GM18499 (cell line): Measurements from ENCODE around the gene NR5A1.

Experiments used
- ATAC-seq: cut with Tn5 transposase; IDR thresholded peaks from one replicate; pipeline ENCODE4 v1.9.1; 2021; ENCODE audit warnings: moderate number of reproducible peaks; ENCODE audit not compliant: insufficient read depth, unreplicated experiment

The NR5A1 gene

DNA sequence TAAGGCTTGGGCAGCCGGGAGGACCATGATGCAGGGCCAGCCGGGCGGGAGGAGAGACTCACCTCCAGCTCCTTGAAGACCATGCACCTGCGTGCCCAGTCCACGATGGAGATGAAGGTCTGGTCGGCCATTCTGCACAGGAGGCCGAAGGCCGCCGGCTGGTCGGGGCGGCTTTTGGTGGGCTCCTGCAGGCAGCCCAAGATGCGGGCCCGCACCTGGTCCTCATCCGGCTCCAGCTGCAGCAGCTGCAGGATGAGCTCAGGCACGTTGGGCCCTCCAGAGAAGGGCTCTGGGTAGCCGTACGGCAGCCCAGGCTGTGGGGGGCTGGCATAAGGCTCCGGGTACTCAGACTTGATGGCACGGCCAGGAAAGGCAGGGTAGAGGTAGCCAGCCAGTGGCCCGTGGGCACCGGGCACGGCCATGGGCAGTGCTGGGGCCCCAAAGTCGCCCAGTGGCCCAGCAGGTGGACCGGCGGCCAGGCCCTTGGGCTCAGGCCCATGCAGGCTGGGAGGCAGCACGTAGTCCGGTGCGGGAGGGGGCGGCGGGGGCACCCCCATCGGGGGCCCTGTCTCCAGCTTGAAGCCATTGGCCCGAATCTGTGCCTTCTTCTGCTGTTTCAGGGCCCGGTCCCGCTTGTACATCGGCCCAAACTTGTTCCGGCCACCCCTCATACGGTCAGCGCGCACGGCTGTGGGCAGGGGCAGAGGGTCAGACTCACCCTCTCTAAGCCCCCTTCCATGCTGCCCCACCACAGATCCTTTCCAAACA is 7.0 kb downstream of the NR5A1 start:
- ATAC-seq = no peak

DNA sequence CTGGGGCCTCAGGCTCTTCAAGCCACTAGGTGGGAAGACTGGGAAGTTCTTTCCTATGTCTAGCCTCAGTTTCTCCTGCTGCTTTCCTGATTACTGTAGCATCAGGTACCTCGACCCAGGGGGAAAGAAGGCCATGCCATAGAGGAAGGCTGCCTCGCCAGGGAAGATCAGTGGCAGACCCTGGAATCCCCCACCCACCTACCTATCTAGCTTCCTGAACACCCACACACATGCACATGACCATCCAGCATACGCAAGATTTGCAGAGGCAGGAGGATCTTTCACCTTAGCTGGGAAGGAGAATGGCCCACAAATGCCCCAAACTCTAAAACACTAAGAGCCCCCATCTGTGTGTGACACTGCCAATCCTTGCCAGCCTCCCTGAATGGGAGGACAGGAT is 8.0 kb downstream of the NR5A1 start:
- ATAC-seq = no peak

DNA sequence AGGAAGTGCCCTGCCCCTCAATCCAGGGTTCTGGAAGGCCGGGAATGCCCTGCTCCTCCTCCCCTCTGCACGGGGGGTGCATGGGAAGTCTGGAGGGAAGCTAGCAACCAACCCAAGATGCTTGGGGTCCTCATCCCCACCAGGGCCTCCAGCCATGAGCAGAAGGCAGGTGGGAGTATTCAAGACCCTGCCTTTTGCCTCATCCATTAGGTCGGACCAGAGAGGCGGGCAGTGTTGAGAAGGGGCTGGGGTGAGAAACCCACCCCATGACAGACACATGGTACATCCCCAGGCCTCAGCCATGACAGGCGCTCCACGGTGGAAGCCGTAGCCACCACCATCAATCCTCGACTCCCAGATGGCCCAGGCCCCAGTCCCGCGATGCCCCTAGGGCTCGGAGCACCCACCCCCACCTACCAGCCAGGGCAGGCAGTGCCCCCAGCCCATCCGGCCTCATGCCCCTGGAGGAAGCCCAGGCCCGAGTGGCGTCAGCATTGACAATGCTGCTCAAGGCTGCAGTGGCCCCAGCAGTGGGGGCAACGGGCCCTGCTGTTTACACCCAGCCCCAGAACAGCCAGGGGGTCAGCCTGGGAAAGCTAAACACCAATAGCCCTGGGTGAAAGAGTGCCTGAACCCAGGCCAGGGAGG is 8.6 kb downstream of the NR5A1 start:
- ATAC-seq = no peak

- no peak for ATAC-seq
Observed at GRCh38 chr9:124498040-124498439, 9.2 kb downstream of the NR5A1 start.

GRCh38 chr9:124497441-124497840 is 9.8 kb downstream of the NR5A1 start:
- ATAC-seq = no peak

- no peak for ATAC-seq
Observed at GRCh38 chr9:124496463-124496862, 10.7 kb downstream of the NR5A1 start.

DNA sequence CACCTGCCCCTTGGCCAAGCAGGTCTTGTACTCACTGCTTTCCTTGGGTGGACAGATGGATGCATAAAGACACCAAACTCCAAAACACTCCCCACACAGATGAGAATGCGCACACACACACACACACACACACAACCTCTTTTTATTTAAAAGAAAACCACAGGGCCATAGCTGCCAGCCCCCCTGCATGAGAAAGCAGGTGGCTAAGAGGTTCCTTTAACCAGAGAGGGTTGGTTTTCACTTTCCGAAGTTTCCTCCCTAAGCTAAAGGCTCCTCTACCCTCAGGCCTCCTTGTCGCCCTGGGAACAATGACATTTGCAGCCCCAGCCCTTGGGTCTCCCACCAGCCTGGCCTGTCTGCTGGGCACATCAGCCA is 11.1 kb downstream of the NR5A1 start:
- ATAC-seq = no peak

GRCh38 chr9:124495126-124496074 is 11.8 kb downstream of the NR5A1 start:
- ATAC-seq = no peak

DNA sequence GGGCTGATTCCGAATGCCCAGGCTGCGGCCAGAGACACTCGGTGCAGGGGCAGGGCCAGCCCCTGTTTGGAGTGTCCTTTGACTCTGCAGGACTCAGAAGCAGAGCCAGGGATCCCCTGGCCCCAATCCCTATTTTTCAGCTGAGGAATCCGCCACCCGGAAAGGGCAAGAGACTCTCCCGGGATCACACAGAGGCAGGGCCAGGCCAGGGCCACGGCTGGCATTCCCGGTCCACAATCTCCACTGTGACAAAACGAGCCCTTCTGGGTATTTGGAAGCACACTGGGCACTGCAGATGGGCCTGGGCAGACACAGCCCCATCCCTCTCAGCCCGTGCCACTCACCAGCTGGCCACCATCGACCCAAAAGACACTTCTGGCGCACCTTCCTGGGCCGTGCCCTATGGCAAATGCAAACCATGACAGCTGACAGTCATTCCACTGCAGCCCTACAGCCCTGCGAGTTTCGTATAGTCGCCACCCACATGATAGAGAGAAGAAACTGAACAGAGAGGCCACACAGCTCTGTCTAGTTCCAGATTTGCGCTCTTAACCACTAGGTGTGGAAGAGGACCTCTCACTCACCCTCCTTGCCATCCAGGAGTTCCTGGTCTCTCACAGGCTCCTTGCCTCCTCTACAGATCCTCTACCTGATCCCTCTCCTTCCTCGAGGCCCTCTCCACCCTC is 13.3 kb downstream of the NR5A1 start:
- no peak for ATAC-seq

DNA sequence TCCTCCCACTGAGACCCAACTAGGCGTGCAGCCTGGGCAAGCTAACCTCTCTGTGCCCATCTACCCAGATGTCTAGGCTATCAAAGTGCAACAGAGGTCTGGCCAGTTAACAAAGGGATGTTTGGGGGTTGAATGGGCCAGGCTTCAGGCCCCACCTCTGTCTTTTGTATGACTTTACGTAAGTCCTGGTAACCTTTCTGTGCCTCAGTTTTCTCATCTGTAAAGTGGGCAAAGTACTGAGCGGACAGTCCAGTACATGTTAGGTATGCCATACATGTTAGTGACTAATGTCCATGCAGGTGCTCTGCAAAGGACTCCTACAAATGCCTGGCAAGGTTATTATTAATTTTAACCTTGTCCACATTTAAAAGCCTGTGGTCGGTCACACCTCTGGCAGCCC is 14.0 kb downstream of the NR5A1 start:
- no peak for ATAC-seq

DNA sequence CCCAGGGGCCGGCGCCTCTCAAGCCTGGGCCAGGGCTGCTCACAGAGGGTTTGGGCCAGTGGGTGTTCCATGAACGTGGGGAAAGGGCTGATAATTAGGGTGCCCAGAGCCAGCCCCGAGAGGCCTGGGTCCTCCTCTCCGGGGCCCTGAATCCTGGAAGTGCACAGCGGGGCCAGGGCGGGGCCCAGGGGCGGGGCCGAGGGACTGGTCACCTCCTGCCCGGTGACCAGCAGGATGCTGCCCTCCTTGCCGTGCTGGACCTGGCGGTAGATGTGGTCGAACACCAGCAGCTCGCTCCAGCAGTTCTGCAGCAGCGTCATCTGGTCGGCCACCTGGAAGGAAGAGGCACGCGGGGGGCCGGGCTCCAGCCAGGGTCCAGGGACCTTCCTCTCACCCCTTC is 14.4 kb downstream of the NR5A1 start:
- no peak for ATAC-seq

- no peak for ATAC-seq
Observed at GRCh38 chr9:124491049-124491975, 15.9 kb downstream of the NR5A1 start.

DNA sequence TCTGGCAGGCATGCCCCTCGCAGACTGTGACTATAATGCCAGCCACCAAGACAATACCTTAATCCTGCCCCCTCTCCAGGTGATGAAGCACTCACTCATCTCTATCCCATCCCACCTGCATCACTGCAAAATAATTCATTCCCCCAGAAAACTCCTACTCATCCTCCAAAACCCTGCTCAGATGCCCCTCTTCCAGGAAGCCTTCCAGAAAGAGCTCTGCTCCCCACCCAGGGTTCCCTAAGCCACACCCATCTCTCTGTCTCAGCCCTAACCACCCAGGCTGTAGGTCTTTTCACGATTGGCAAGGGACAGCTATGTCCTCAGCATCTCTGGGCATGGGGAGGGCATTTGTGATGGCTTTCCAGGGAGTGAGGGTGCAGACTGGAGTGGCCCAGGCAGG is 17.2 kb downstream of the NR5A1 start:
- ATAC-seq = no peak

DNA sequence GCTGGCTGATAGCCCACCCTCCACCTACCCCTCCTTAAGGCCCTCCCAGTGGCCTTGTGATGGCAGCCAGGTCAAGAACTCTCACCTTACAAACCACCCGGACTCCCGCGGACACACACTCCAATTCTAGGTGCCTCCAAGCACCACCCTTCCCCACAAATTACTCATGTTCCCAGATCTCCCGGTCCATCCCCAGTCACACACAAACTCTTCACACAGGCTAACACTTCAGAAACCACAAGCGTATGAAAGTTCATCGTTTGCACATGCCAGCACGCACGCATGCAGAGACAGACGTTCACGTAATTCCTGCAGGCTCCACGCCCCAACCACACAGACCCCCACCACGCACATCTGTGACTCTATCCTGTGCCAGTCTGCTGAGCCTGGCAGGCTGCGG is 18.0 kb downstream of the NR5A1 start:
- ATAC-seq = no peak

DNA sequence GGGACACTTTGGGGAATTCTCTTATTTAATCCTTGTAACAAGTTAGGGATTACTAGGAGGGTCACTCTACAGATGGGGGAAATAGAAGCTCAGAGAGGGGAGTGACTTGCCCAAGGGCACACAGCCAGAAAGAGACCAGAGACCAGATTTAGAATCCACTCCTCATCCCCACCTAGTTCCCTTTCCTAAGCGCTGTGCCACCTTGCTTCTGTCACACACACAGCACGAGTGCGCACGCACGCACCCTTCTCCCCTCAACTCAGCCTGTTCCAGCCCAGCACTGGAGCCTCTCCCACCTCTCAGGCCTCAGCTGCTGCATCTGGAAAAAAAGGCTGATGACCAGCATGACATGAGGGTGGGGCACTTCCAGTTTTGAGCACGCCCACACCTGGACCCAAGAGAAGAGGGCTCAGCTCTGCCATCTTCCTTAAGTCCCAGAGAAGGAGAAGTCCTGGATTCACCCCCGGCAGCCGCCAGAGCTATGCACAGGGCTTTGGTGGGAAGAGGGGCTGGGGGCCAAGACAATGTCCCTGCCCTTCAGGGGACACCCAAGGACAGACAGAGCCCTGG is 18.5 kb downstream of the NR5A1 start:
- ATAC-seq = no peak

GRCh38 chr9:124487260-124488182 is 19.7 kb downstream of the NR5A1 start:
- no peak for ATAC-seq

GRCh38 chr9:124486778-124487259 is 20.4 kb downstream of the NR5A1 start:
- no peak for ATAC-seq

- ATAC-seq = no peak
Observed at GRCh38 chr9:124485936-124486335, 21.3 kb downstream of the NR5A1 start.
